CD14-positive monocyte (primary cell): ENCODE data around the gene FRMPD2. TPM values are rescaled to one million over a fixed set of nuclear protein-coding genes. Genes with fewer than 3 reads are reported as not detected.

Experiments used
- DNase-seq, 3 donors: peaks; one replicate each; pipeline ENCODE4 v3.0.0-alpha.2; 2011 to 2022
- H2AFZ ChIP-seq: 2 replicates; pipeline ENCODE4 v1.6.0; 2012; ENCODE audit warnings: mild to moderate bottlenecking, low read depth, low read length, inconsistent platforms; ENCODE audit not compliant: insufficient read depth, poor library complexity, severe bottlenecking
- H3K27ac ChIP-seq, 2 donors: 1 replicate in 1 of 2; 2 replicates in 1 of 2; pipeline ENCODE4 v1.5.1; 2012 to 2013; ENCODE audit warnings: low read length in 2 of 2, control low read depth in 1 of 2, inconsistent platforms in 1 of 2, low read depth in 1 of 2, mild to moderate bottlenecking in 1 of 2
- H3K27me3 ChIP-seq, 2 donors: one replicate each; pipeline versions ENCODE4 v1.6.0 to v1.6.1; 2011 to 2013; ENCODE audit warnings: low read length in 2 of 2; ENCODE audit not compliant: control insufficient read depth in 2 of 2, insufficient read depth in 2 of 2
- H3K36me3 ChIP-seq, 2 donors: replicated peaks in 1 of 2; 1 replicate in 1 of 2; 2 replicates in 1 of 2; pipeline versions ENCODE4 v1.5.1 to v1.6.1; 2012 to 2013; ENCODE audit warnings: low read length in 2 of 2, control low read depth in 1 of 2, inconsistent platforms in 1 of 2, mild to moderate bottlenecking in 1 of 2; ENCODE audit not compliant: insufficient read depth in 2 of 2, control insufficient read depth in 1 of 2
- H3K4me1 ChIP-seq, 2 donors: 1 replicate in 1 of 2; 2 replicates in 1 of 2; pipeline versions ENCODE4 v1.5.1 to v1.6.1; 2012 to 2013; ENCODE audit warnings: low read length in 2 of 2, control low read depth in 1 of 2, inconsistent platforms in 1 of 2, mild to moderate bottlenecking in 1 of 2, moderate library complexity in 1 of 2; ENCODE audit not compliant: insufficient read depth in 2 of 2, control insufficient read depth in 1 of 2
- H3K4me2 ChIP-seq: replicated peaks from 2 replicates; pipeline ENCODE3; 2012; ENCODE audit warnings: low read length, moderate library complexity, mild to moderate bottlenecking; ENCODE audit not compliant: poor library complexity, severe bottlenecking; ENCODE audit errors: extremely low read depth
- H3K4me3 ChIP-seq, 3 experiments: fragments of 200-600 bp in 1 of 3; sonication (generic) in 1 of 3; replicated peaks in 1 of 3; 1 replicate in 2 of 3; 2 replicates in 1 of 3; pipeline ENCODE4 v1.5.1; 2011 to 2013; ENCODE audit warnings: low read length in 3 of 3, mild to moderate bottlenecking in 3 of 3, control low read depth in 2 of 3, low read depth in 2 of 3, inconsistent platforms in 1 of 3, moderate library complexity in 1 of 3
- H3K79me2 ChIP-seq: 2 replicates; pipeline ENCODE4 v1.6.0; 2012; ENCODE audit warnings: mild to moderate bottlenecking, control low read depth, inconsistent platforms, low read length, moderate library complexity; ENCODE audit not compliant: insufficient read depth
- H3K9ac ChIP-seq: 2 replicates; pipeline ENCODE4 v1.6.0; 2017; ENCODE audit warnings: low read length, mild to moderate bottlenecking; ENCODE audit not compliant: insufficient read depth, poor library complexity, severe bottlenecking
- H3K9me3 ChIP-seq, 2 donors: replicated peaks in 1 of 2; 1 replicate in 1 of 2; 2 replicates in 1 of 2; pipeline versions ENCODE4 v1.5.1 to v1.6.1; 2012 to 2013; ENCODE audit warnings: low read length in 2 of 2, control low read depth in 1 of 2; ENCODE audit not compliant: control insufficient read depth in 1 of 2, insufficient read depth in 1 of 2
- H4K20me1 ChIP-seq: 2 replicates; pipeline ENCODE4 v1.6.0; 2012; ENCODE audit warnings: mild to moderate bottlenecking, low read length, control low read depth, moderate library complexity; ENCODE audit not compliant: insufficient read depth
- H3K27ac Mint-ChIP-seq, 7 donors: one replicate each; pipeline ENCODE4 v1.8.0; 2020; ENCODE audit warnings: mild to moderate bottlenecking in 7 of 7, mixed read lengths in 7 of 7, moderate library complexity in 6 of 7, inconsistent platforms in 2 of 7
- H3K27me3 Mint-ChIP-seq, 3 donors: one replicate each; pipeline ENCODE4 v1.8.0; 2021 to 2022; ENCODE audit warnings: low read depth in 3 of 3, mild to moderate bottlenecking in 3 of 3, mixed read lengths in 3 of 3, moderate library complexity in 3 of 3, inconsistent platforms in 1 of 3
- H3K36me3 Mint-ChIP-seq, 2 donors: one replicate each; pipeline ENCODE4 v1.8.0; 2020; ENCODE audit warnings: mixed read lengths in 2 of 2, inconsistent platforms in 1 of 2, mild to moderate bottlenecking in 1 of 2
- H3K4me1 Mint-ChIP-seq: one replicate; pipeline ENCODE4 v1.8.0; 2020; ENCODE audit warnings: mild to moderate bottlenecking, mixed read lengths
- H3K4me3 Mint-ChIP-seq, 2 donors: one replicate each; pipeline ENCODE4 v1.8.0; 2020; ENCODE audit warnings: mild to moderate bottlenecking in 2 of 2, mixed read lengths in 2 of 2, moderate library complexity in 1 of 2
- H3K9me3 Mint-ChIP-seq, 7 donors: one replicate each; pipeline ENCODE4 v1.8.0; 2020 to 2022; ENCODE audit warnings: mixed read lengths in 7 of 7, mild to moderate bottlenecking in 6 of 7, moderate library complexity in 6 of 7, inconsistent platforms in 2 of 7
- CTCF ChIP-seq: fragments of 200-600 bp; IDR thresholded peaks from one replicate; pipeline ENCODE4 v1.8.0; 2022; ENCODE audit warnings: antibody characterized with exemption, mild to moderate bottlenecking
- WGBS: methylation state at CpG from one replicate; pipeline ENCODE4 v1.1.5; 2013; ENCODE audit warnings: missing lambda C conversion rate; ENCODE audit not compliant: insufficient coverage; 5-methylcytosine and 5-hydroxymethylcytosine counted together
- intact Hi-C, 2 donors: fragments of 100-400 bp; cut with micrococcal nuclease; formaldehyde crosslinking; loops; one replicate each; pipeline versions ENCODE4 v1.15.0 to v1.15.1; 2023
- polyA plus RNA-seq, 3 donors: library from polyadenylated mRNA; depleted of rRNA in 1 of 3; unstranded in 2 of 3; stranded (reverse) in 1 of 3; fragments of 300-500 nt in 2 of 3; fragments of >200 nt in 1 of 3; fragmentation: Illumina TruSeq in 2 of 3; gene quantifications; 1 replicate in 2 of 3; 2 replicates in 1 of 3; pipeline ENCODE4 v1.2.3, GENCODE V29; 2012 to 2021

FRMPD2 gene
- polyA plus RNA-seq, 3 donors, result not detected

GRCh38 chr10:48231178-48231577 is 43.3 kb downstream of the FRMPD2 start:
- no peaks in the 10 kb centered on the region for H3K9me3 Mint-ChIP-seq
- no peaks in the 10 kb centered on the region for H3K4me1 Mint-ChIP-seq
- Histone ChIP-seq H3K36me3 (no peaks in the 10 kb centered on the region), H3K9ac (no peak overlapping the region), H4K20me1 (no peaks in the 10 kb centered on the region), H2AFZ (no peak overlapping the region), H3K4me1 (no peaks in the 10 kb centered on the region), H3K79me2 (no peaks in the 10 kb centered on the region), H3K4me2 (no peak overlapping the region), H3K27me3 (no peaks in the 10 kb centered on the region), H3K27ac (no peak overlapping the region), H3K4me3 (no peak overlapping the region), H3K9me3 (no peaks in the 10 kb centered on the region)
- DNase-seq, result no peak
- intact Hi-C loops, result no loop called here
- H3K36me3 Mint-ChIP-seq, result no peaks in the 10 kb centered on the region
- no peak for TF ChIP-seq CTCF
- H3K27ac Mint-ChIP-seq, result no peak overlapping the region
- H3K4me3 Mint-ChIP-seq, result no peak overlapping the region
- peaks cover 2 to 9% (median 2%) of the 10 kb centered on the region in 3 donors for H3K27me3 Mint-ChIP-seq
- WGBS, result 96% methylated on average over 2 of the region's 2 CpGs

GRCh38 chr10:48227213-48227612 is 47.3 kb downstream of the FRMPD2 start:
- no peak for DNase-seq
- no peak overlapping the region for H3K4me3 Mint-ChIP-seq
- Histone ChIP-seq H3K4me3 (no peak overlapping the region), H2AFZ (no peak overlapping the region), H3K27ac (no peak overlapping the region), H3K9me3 (no peaks in the 10 kb centered on the region), H3K36me3 (no peaks in the 10 kb centered on the region), H4K20me1 (no peaks in the 10 kb centered on the region), H3K27me3 (no peaks in the 10 kb centered on the region), H3K79me2 (no peaks in the 10 kb centered on the region), H3K4me1 (no peaks in the 10 kb centered on the region), H3K9ac (no peak overlapping the region), H3K4me2 (no peak overlapping the region)
- peaks cover 2 to 6% (median 3%) of the 10 kb centered on the region in 3 donors for H3K27me3 Mint-ChIP-seq
- no peaks in the 10 kb centered on the region for H3K36me3 Mint-ChIP-seq
- no peak overlapping the region for H3K27ac Mint-ChIP-seq
- intact Hi-C loops, result no loop called here
- WGBS, result no CpG with 5 or more reads among the region's 6 CpGs
- no peak for TF ChIP-seq CTCF
- H3K4me1 Mint-ChIP-seq, result no peaks in the 10 kb centered on the region
- no peaks in the 10 kb centered on the region for H3K9me3 Mint-ChIP-seq
